ENCODE results near the gene RIOK1. TPM values are rescaled to one million over a fixed set of nuclear protein-coding genes. Genes with fewer than 3 reads are reported as not detected.

Gene RIOK1
- total and polyA plus RNA-seq, 12 donors, result 7.0 to 13.4 (median 11.0) TPM

- Histone ChIP-seq H3K9me3 (no peaks in the 10 kb centered on the region), H3K36me3 (peaks cover 0 to 100% (median 71%) of the 10 kb centered on the region in 9 donors), H3K27me3 (no peaks in the 10 kb centered on the region), H3K27ac (no peak overlapping the region), H3K4me3 (no peak overlapping the region), H3K4me1 (peaks cover 0 to 3% (median 0%) of the 10 kb centered on the region in 9 donors)
- TF ChIP-seq CTCF (IDR thresholded peaks at IDR 0.05), result no peak
- ATAC-seq (no peak), DNase-seq (no peak)
- intact Hi-C loops (cut with DNase I), result loop anchor here in 2 of 10 donors (10.0 kb wide), 2 partner anchors 106 to 184 kb away; no protein-coding TSS in a partner anchor
- WGBS, 2 donors, result 90 to 92% methylated on average over 3 of the region's 3 CpGs
These were observed 11.5 kb downstream of the RIOK1 start for GRCh38 chr6:7401075-7401474.

- 85 to 92% methylated on average over 1 of the region's 1 CpG for WGBS, 2 donors
- H3K27ac ChIP-seq, result peak overlapping the region in 1 of 10 donors; percentile 28
- H3K9me3 ChIP-seq, result no peaks in the 10 kb centered on the region
- no peak overlapping the region for H3K4me3 ChIP-seq
- H3K4me1 ChIP-seq, result peaks cover 0 to 3% (median 0%) of the 10 kb centered on the region in 9 donors
- TF ChIP-seq CTCF (IDR thresholded peaks at IDR 0.05), result no peak
- intact Hi-C loops (cut with DNase I), result loop anchor here in 2 of 10 donors (10.0 kb wide), 2 partner anchors 108 to 182 kb away; no protein-coding TSS in a partner anchor
- ATAC-seq (peak in 2 of 8 donors; percentile 37 to 46), DNase-seq (no peak)
- H3K27me3 ChIP-seq, result no peaks in the 10 kb centered on the region
- H3K36me3 ChIP-seq, result peaks cover 0 to 100% (median 77%) of the 10 kb centered on the region in 9 donors
These were observed 13.1 kb downstream of the RIOK1 start for GRCh38 chr6:7402716-7403115.

- 92 to 94% methylated on average over 5 of the region's 5 CpGs for WGBS, 2 donors
- peaks cover 0 to 98% (median 73%) of the 10 kb centered on the region in 9 donors for H3K36me3 ChIP-seq
- H3K27ac ChIP-seq, result no peak overlapping the region
- DNase-seq (no peak), ATAC-seq (no peak)
- TF ChIP-seq CTCF (IDR thresholded peaks at IDR 0.05), result no peak
- H3K4me1 ChIP-seq, result peaks cover 0 to 3% (median 0%) of the 10 kb centered on the region in 9 donors
- H3K27me3 ChIP-seq, result no peaks in the 10 kb centered on the region
- no peaks in the 10 kb centered on the region for H3K9me3 ChIP-seq
- no peak overlapping the region for H3K4me3 ChIP-seq
- intact Hi-C loops (cut with DNase I), result loop anchor here in 2 of 10 donors (10.0 kb wide), 2 partner anchors 110 to 180 kb away; no protein-coding TSS in a partner anchor
These were observed 14.9 kb downstream of the RIOK1 start for GRCh38 chr6:7404546-7404945.

GRCh38 chr6:7406743-7407142 lies 17.1 kb downstream of the RIOK1 start:
- H3K27ac ChIP-seq, result no peak overlapping the region
- no peaks in the 10 kb centered on the region for H3K9me3 ChIP-seq
- TF ChIP-seq CTCF (IDR thresholded peaks at IDR 0.05), result no peak
- H3K36me3 ChIP-seq, result peaks cover 0 to 98% (median 76%) of the 10 kb centered on the region in 9 donors
- 93 to 95% methylated on average over 9 of the region's 9 CpGs for WGBS, 2 donors
- intact Hi-C loops (cut with DNase I), result loop anchor here in 2 of 10 donors (10.0 kb wide), 2 partner anchors 112 to 178 kb away; no protein-coding TSS in a partner anchor
- ATAC-seq (no peak), DNase-seq (no peak)
- no peak overlapping the region for H3K4me3 ChIP-seq
- peaks cover 0 to 3% (median 0%) of the 10 kb centered on the region in 9 donors for H3K4me1 ChIP-seq
- H3K27me3 ChIP-seq, result no peaks in the 10 kb centered on the region
